Measurements from ENCODE around the gene HAO2.

The HAO2 gene

GRCh38 chr1:119438761-119439160 is 70.2 kb downstream of the HAO2 start:
- DNase-seq (ENCODE audit: low spot score) = no peak

- DNase-seq (ENCODE audit: low spot score) = no peak
These were observed 72.2 kb downstream of the HAO2 start for GRCh38 chr1:119440721-119441307.

- no peak for DNase-seq (ENCODE audit: low spot score)
These were observed 74.2 kb downstream of the HAO2 start for GRCh38 chr1:119442756-119443155.

All from LoVo (cell line).